GM12875 (cell line): Measurements from ENCODE around the gene UBE2D2.

Experiments used
- H3K4me3 ChIP-seq: one replicate; pipeline ENCODE4 v1.5.1; 2011; ENCODE audit warnings: low read depth, low read length, control low read depth
- CTCF ChIP-seq: IDR thresholded peaks from 2 replicates; pipeline ENCODE4 v1.5.1; 2011; ENCODE audit warnings: low read depth, mild to moderate bottlenecking, control low read depth, inconsistent platforms, low read length, moderate library complexity, borderline replicate concordance; ENCODE audit not compliant: insufficient read depth

UBE2D2 gene

GRCh38 chr5:139654871-139655491 is 93.8 kb downstream of the UBE2D2 start:
- H3K4me3 ChIP-seq = peak overlapping the region; percentile 6
- no peak for TF ChIP-seq CTCF

GRCh38 chr5:139655727-139656271 is 94.7 kb downstream of the UBE2D2 start:
- no peak overlapping the region for H3K4me3 ChIP-seq
- TF ChIP-seq CTCF = no peak

GRCh38 chr5:139657363-139658321 is 96.5 kb downstream of the UBE2D2 start:
- no peak overlapping the region for H3K4me3 ChIP-seq
- TF ChIP-seq CTCF = no peak

GRCh38 chr5:139658501-139658927 is 97.4 kb downstream of the UBE2D2 start:
- no peak for TF ChIP-seq CTCF
- H3K4me3 ChIP-seq = peak overlapping the region; percentile 21

- TF ChIP-seq CTCF = no peak
- peak overlapping the region; percentile 33 for H3K4me3 ChIP-seq
Observed at GRCh38 chr5:139658928-139659667, 98.0 kb downstream of the UBE2D2 start.

GRCh38 chr5:139659695-139660101 is 98.6 kb downstream of the UBE2D2 start:
- TF ChIP-seq CTCF = no peak
- peak overlapping the region; percentile 38 for H3K4me3 ChIP-seq
